ENCODE results near the gene NACA.

NACA gene

DNA sequence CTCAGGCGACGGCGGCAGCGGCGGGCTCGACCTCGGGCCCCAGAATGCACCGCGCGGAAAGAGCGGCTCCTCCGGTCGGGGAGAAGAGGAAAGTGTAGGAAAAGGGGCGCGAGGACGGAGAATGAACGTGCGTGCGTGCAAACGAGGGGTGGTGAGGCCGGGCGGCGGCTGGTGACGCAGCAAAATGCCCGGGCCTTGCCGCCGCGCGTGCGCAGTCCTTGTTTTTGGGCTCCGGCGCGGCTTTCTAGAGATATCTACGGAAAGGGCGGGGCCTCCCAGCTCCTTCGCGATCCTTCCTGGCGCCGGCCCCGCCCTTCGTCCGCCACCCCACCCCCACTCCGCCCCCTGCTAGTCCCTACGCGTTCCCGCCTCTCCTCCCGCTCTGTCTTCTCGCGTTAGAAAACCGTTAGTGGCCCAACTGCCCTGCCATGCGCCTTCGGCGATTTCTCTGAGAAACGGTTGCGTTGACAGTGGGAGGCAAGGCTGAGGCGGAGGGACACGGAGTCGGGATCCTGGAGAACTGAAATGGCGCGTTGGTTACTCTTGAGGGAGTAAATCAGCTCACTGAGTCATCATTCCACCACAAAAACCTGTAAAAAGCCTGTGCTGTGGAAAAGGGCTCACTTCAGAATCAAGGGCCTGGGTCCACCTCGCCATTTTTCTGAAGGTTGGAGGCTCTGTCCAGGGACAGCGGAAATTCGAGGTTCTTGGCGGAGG, 36.8 kb downstream of the NACA start, which contains the start of gene PTGES3 (continued):
- TF ChIP-seq ZBTB6 (tag by site-specific recombination; IDR thresholded peaks at IDR 0.05) (peak; percentile 93), ZNF76 (tag by site-specific recombination; IDR thresholded peaks at IDR 0.05; ENCODE audit: borderline replicate concordance, low read depth) (peak; percentile 93), ZNF391 (tag by site-specific recombination; IDR thresholded peaks at IDR 0.05; ENCODE audit: borderline replicate concordance, low read depth) (peak; percentile 91), ZNF335 (tag by site-specific recombination; conservative IDR thresholded peaks at IDR 0.05) (peak; percentile 77), KLF10 (tag by site-specific recombination; IDR thresholded peaks at IDR 0.05) (peak; percentile 93), MEIS1 (CRISPR knock-in tag; IDR thresholded peaks at IDR 0.05; ENCODE audit: borderline replicate concordance) (no peak), ZNF394 (tag by site-specific recombination; IDR thresholded peaks at IDR 0.05; ENCODE audit: borderline replicate concordance) (peak; percentile 11; the same call in 1 of the 2 replicates)
- TF ChIP-seq, protein P1, sequence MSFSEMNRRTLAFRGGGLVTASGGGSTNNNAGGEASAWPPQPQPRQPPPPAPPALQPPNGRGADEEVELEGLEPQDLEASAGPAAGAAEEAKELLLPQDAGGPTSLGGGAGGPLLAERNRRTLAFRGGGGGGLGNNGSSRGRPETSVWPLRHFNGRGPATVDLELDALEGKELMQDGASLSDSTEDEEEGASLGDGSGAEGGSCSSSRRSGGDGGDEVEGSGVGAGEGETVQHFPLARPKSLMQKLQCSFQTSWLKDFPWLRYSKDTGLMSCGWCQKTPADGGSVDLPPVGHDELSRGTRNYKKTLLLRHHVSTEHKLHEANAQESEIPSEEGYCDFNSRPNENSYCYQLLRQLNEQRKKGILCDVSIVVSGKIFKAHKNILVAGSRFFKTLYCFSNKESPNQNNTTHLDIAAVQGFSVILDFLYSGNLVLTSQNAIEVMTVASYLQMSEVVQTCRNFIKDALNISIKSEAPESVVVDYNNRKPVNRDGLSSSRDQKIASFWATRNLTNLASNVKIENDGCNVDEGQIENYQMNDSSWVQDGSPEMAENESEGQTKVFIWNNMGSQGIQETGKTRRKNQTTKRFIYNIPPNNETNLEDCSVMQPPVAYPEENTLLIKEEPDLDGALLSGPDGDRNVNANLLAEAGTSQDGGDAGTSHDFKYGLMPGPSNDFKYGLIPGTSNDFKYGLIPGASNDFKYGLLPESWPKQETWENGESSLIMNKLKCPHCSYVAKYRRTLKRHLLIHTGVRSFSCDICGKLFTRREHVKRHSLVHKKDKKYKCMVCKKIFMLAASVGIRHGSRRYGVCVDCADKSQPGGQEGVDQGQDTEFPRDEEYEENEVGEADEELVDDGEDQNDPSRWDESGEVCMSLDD (tag by site-specific recombination; IDR thresholded peaks at IDR 0.05), result peak; percentile 63
- TF ChIP-seq, protein P2, sequence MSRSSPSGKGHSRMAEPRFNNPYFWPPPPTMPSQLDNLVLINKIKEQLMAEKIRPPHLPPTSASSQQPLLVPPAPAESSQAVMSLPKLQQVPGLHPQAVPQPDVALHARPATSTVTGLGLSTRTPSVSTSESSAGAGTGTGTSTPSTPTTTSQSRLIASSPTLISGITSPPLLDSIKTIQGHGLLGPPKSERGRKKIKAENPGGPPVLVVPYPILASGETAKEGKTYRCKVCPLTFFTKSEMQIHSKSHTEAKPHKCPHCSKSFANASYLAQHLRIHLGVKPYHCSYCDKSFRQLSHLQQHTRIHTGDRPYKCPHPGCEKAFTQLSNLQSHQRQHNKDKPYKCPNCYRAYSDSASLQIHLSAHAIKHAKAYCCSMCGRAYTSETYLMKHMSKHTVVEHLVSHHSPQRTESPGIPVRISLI (tag by site-specific recombination; IDR thresholded peaks at IDR 0.05), result no peak
- TF ChIP-seq, protein P3, sequence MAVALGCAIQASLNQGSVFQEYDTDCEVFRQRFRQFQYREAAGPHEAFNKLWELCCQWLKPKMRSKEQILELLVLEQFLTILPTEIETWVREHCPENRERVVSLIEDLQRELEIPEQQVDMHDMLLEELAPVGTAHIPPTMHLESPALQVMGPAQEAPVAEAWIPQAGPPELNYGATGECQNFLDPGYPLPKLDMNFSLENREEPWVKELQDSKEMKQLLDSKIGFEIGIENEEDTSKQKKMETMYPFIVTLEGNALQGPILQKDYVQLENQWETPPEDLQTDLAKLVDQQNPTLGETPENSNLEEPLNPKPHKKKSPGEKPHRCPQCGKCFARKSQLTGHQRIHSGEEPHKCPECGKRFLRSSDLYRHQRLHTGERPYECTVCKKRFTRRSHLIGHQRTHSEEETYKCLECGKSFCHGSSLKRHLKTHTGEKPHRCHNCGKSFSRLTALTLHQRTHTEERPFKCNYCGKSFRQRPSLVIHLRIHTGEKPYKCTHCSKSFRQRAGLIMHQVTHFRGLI (tag by site-specific recombination; IDR thresholded peaks at IDR 0.05), result peak; percentile 81

GRCh38 chr12:56687223-56688128, 37.6 kb downstream of the NACA start:
- no peaks in the 10 kb centered on the region for H3K9me3 ChIP-seq (ENCODE audit: control insufficient read depth, insufficient read depth, low read depth, low read length)
- CTCF ChIA-PET, result interaction anchor here (0.7 kb wide), 1 partner anchor 58 kb away, joined by 5 read pairs; no protein-coding TSS in a partner anchor
- peak overlapping the region; percentile 59 for H3K4me3 ChIP-seq (ENCODE audit: low read depth, low read length)
- peak overlapping the region; percentile 100 for H3K27ac ChIP-seq (ENCODE audit: extremely low read depth, low read depth, low read length)
- peaks cover 7% of the 10 kb centered on the region; the same call in 1 of the 2 replicates for H3K4me1 ChIP-seq (ENCODE audit: control insufficient read depth, insufficient read depth, low read length)
- POLR2A ChIA-PET, result interaction anchor here (0.6 to 4.5 kb wide), 20 partner anchors 8 to 577 kb away, joined by 3 to 63 read pairs (median 7); partner anchors contain the start of genes ATP5F1B, LRP1, NAB2 and NACA
- peaks cover 8 to 30% of the 10 kb centered on the region in 2 experiments; a peak in 2 of 3 replicates for H3K36me3 ChIP-seq (ENCODE audit: control insufficient read depth in 2 of 2, insufficient read depth in 1 of 2, low read length in 2 of 2)
- TF ChIP-seq, protein P1 (tag by site-specific recombination; IDR thresholded peaks at IDR 0.05), result peak; percentile 77; the same call in 1 of the 2 replicates
- TF ChIP-seq ZEB2 (tag by site-specific recombination; IDR thresholded peaks at IDR 0.05) (no peak; the same call in 1 of the 2 replicates), ZNF501 (tag by site-specific recombination; IDR thresholded peaks at IDR 0.05) (0 out of 2 replicates have a peak, but pooled peaks have one; percentile 25), GLIS1 (tag by site-specific recombination; IDR thresholded peaks at IDR 0.05) (peak; percentile 85), YY1 (tag by site-specific recombination; IDR thresholded peaks at IDR 0.05) (peak; percentile 24; the same call in 1 of the 2 replicates), ZNF561 (tag by site-specific recombination; IDR thresholded peaks at IDR 0.05; ENCODE audit: borderline replicate concordance) (peak; percentile 34; the same call in 1 of the 2 replicates), ZNF335 (tag by site-specific recombination; conservative IDR thresholded peaks at IDR 0.05) (peak; percentile 86), ZNF394 (tag by site-specific recombination; IDR thresholded peaks at IDR 0.05; ENCODE audit: borderline replicate concordance) (0 out of 2 replicates have a peak, but pooled peaks have one; percentile 6), SCRT2 (tag by site-specific recombination; IDR thresholded peaks at IDR 0.05) (0 out of 2 replicates have a peak, but pooled peaks have one; percentile 35), ZNF324 (tag by site-specific recombination; IDR thresholded peaks at IDR 0.05) (0 out of 2 replicates have a peak, but pooled peaks have one; percentile 15)
- TF ChIP-seq, protein P4, sequence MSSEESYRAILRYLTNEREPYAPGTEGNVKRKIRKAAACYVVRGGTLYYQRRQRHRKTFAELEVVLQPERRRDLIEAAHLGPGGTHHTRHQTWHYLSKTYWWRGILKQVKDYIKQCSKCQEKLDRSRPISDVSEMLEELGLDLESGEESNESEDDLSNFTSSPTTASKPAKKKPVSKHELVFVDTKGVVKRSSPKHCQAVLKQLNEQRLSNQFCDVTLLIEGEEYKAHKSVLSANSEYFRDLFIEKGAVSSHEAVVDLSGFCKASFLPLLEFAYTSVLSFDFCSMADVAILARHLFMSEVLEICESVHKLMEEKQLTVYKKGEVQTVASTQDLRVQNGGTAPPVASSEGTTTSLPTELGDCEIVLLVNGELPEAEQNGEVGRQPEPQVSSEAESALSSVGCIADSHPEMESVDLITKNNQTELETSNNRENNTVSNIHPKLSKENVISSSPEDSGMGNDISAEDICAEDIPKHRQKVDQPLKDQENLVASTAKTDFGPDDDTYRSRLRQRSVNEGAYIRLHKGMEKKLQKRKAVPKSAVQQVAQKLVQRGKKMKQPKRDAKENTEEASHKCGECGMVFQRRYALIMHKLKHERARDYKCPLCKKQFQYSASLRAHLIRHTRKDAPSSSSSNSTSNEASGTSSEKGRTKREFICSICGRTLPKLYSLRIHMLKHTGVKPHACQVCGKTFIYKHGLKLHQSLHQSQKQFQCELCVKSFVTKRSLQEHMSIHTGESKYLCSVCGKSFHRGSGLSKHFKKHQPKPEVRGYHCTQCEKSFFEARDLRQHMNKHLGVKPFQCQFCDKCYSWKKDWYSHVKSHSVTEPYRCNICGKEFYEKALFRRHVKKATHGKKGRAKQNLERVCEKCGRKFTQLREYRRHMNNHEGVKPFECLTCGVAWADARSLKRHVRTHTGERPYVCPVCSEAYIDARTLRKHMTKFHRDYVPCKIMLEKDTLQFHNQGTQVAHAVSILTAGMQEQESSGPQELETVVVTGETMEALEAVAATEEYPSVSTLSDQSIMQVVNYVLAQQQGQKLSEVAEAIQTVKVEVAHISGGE (tag by site-specific recombination; conservative IDR thresholded peaks at IDR 0.05; ENCODE audit: low read depth), result peak; percentile 47

Measured in HEK293 (cell line).